ENCODE data around the gene HEXD.

GRCh38 chr17:82416264-82416663 lies 1.9 kb upstream of the HEXD start:
- no peak for TF ChIP-seq EZH2phosphoT487 (IDR thresholded peaks at IDR 0.05; ENCODE audit: insufficient read depth, low read depth)
- TF ChIP-seq EZH2 (IDR thresholded peaks at IDR 0.05; ENCODE audit: insufficient read depth, poor library complexity, severe bottlenecking): no peak
